ENCODE data around the gene BCS1L.

Gene BCS1L

GRCh38 chr2:218711550-218711929, 52.1 kb downstream of the BCS1L start:
- DNase-seq (ENCODE audit: low read depth, low spot score), result no peak
- H3K27ac ChIP-seq, result peak overlapping the region; percentile 77

Measured in epithelial cell of prostate (primary cell).